T-helper 1 cell treated with Interleukin-12 subunit alpha and Interleukin-12 subunit beta and Interleukin-4 antibody, amounts not matched to agents 30 μg/mL and 1 μg/mL, for 36 hours (primary cell): Measurements from ENCODE around the gene GRIFIN.

ENCODE experiments used
- H3K27ac Mint-ChIP-seq: one replicate; pipeline ENCODE4 v1.8.0; 2021; ENCODE audit warnings: mild to moderate bottlenecking, mixed read lengths
- H3K27me3 Mint-ChIP-seq: one replicate; pipeline ENCODE4 v1.8.0; 2021; ENCODE audit warnings: low read depth, mixed read lengths
- H3K36me3 Mint-ChIP-seq: one replicate; pipeline ENCODE4 v1.8.0; 2021; ENCODE audit warnings: low read depth, mixed read lengths
- H3K4me1 Mint-ChIP-seq: one replicate; pipeline ENCODE4 v1.8.0; 2021; ENCODE audit warnings: low read depth, mixed read lengths
- H3K4me3 Mint-ChIP-seq: one replicate; pipeline ENCODE4 v1.8.0; 2021; ENCODE audit warnings: mild to moderate bottlenecking, moderate library complexity, mixed read lengths
- H3K9me3 Mint-ChIP-seq: one replicate; pipeline ENCODE4 v1.8.0; 2021; ENCODE audit warnings: mixed read lengths

GRIFIN gene

DNA sequence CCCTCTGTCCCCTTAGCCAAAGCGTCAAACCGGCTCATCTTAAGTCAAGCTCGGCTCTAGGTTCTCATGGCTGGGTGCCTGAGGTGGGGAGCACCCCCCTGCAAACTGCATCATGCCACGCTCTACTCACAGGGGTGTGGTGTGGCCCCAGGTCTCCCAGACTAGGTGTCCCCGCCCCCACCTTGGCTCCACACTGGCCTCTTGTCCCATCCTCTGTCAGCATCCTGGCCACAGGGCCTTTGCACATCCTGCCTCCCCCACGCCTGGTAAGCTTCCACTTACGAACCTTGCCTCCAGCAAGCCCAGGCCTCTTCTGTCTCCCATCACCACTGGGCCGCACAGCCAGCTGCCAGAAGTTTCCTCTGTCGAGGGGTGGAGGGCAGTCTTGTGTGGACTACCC, 20.2 kb upstream of the GRIFIN start:
- H3K27me3 Mint-ChIP-seq, result peaks cover 5% of the 10 kb centered on the region
- H3K36me3 Mint-ChIP-seq, result no peaks in the 10 kb centered on the region
- H3K9me3 Mint-ChIP-seq, result no peaks in the 10 kb centered on the region
- H3K4me1 Mint-ChIP-seq, result no peaks in the 10 kb centered on the region
- H3K27ac Mint-ChIP-seq, result no peak overlapping the region
- H3K4me3 Mint-ChIP-seq, result no peak overlapping the region

GRCh38 chr7:2495418-2496299, 19.5 kb upstream of the GRIFIN start:
- Mint-ChIP-seq H3K4me1 (no peaks in the 10 kb centered on the region), H3K27me3 (peaks cover 3% of the 10 kb centered on the region), H3K4me3 (no peak overlapping the region), H3K36me3 (no peaks in the 10 kb centered on the region), H3K27ac (no peak overlapping the region), H3K9me3 (no peaks in the 10 kb centered on the region)

DNA sequence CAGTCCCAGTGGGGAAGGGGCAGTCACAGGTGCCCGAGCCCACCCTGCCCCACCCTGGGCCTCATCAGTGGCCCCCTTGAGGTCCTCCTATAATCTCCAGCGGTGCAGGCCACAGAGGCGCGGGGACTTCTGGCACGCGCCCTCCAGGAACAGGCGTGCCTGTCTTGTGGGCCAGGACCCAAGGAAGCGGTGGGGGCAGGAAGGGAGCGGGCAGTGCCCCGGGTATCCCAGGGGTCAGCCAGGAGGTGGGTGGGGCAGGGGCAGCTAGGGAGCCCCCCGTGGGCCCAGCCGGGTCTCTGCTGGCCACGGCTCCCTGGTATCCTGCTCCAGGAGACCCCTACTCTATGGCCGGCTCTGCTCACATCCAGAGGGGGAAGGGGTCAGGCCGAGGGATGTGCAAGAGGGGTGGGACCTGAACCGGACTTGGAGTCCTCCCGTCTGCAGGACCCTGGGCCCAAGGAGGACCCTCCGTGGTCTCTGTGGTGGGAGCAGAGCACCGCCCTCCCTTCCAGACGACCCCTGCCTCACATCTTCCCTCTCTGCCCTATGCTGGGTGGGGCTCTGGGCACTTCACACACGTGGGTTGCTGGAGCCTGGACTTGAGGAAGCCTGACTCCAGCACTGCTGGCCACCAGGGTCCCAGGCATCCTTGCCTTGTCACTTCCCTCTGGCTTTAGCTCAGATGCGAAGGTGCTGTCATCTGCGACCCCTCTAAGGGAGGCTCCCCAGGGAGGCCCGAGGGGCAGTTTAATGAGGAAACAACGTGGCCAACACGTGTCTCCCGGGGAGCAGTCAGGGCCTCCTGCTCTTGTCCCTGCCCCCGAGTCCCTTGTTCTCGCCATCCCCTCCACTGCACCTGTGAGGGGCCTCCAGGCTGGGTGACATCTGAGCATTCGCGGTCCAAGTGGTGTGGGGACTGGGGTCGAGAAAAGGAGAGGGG, 18.3 kb upstream of the GRIFIN start:
- Mint-ChIP-seq H3K27me3 (no peaks in the 10 kb centered on the region), H3K27ac (no peak overlapping the region), H3K4me3 (no peak overlapping the region), H3K4me1 (no peaks in the 10 kb centered on the region), H3K9me3 (no peaks in the 10 kb centered on the region), H3K36me3 (no peaks in the 10 kb centered on the region)

GRCh38 chr7:2493205-2494164, 17.3 kb upstream of the GRIFIN start:
- H3K4me3 Mint-ChIP-seq, result no peak overlapping the region
- no peaks in the 10 kb centered on the region for H3K4me1 Mint-ChIP-seq
- H3K9me3 Mint-ChIP-seq, result no peaks in the 10 kb centered on the region
- no peaks in the 10 kb centered on the region for H3K36me3 Mint-ChIP-seq
- no peaks in the 10 kb centered on the region for H3K27me3 Mint-ChIP-seq
- no peak overlapping the region for H3K27ac Mint-ChIP-seq

DNA sequence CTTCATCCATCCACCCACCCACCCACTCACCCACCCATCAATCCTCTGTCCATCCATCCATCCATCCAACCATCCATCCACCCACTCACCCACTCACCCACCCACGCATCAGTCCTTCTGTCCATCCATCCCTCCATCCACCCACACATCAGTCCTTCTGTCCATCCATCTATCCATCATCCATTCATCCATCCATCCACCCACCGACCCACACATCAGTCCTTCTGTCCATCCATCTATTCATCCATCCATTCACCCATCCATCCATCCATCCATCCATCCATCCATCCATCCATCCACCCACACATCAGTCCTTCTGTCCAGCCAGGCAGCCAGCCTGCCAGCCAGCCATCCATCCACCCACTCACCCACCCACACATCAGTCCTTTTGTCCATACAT, 15.8 kb upstream of the GRIFIN start:
- H3K9me3 Mint-ChIP-seq, result no peaks in the 10 kb centered on the region
- H3K4me1 Mint-ChIP-seq, result no peaks in the 10 kb centered on the region
- no peaks in the 10 kb centered on the region for H3K27me3 Mint-ChIP-seq
- no peak overlapping the region for H3K27ac Mint-ChIP-seq
- H3K4me3 Mint-ChIP-seq, result no peak overlapping the region
- H3K36me3 Mint-ChIP-seq, result no peaks in the 10 kb centered on the region

DNA sequence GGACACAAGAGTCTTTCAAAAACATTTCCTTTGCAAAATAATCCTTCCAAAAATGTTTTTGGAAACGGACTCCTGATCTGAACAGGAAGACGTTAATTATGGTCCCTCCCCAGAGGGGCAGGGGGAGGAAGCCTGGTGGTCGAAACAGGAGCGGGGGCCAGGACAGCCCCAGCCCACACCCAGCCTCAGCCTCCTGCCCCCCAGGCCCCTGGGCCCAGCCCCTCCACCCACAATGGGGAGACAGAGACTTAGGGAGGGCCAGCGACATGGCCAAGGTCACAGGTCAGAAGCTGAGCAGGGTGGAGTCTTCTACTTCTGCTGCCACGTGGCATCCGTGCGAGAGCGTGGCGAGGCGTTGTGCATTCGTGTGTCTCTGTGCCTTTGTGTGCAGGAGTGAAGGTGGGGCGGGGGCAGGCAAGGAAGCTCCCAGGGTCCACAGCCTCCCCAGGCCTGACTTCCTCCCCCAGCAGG, 14.0 kb upstream of the GRIFIN start:
- Mint-ChIP-seq H3K4me3 (no peak overlapping the region), H3K27me3 (no peaks in the 10 kb centered on the region), H3K27ac (no peak overlapping the region), H3K9me3 (no peaks in the 10 kb centered on the region), H3K36me3 (no peaks in the 10 kb centered on the region), H3K4me1 (no peaks in the 10 kb centered on the region)

GRCh38 chr7:2488681-2489080, 12.5 kb upstream of the GRIFIN start:
- no peak overlapping the region for H3K4me3 Mint-ChIP-seq
- H3K9me3 Mint-ChIP-seq, result no peaks in the 10 kb centered on the region
- H3K36me3 Mint-ChIP-seq, result no peaks in the 10 kb centered on the region
- no peaks in the 10 kb centered on the region for H3K27me3 Mint-ChIP-seq
- H3K4me1 Mint-ChIP-seq, result no peaks in the 10 kb centered on the region
- H3K27ac Mint-ChIP-seq, result no peak overlapping the region

DNA sequence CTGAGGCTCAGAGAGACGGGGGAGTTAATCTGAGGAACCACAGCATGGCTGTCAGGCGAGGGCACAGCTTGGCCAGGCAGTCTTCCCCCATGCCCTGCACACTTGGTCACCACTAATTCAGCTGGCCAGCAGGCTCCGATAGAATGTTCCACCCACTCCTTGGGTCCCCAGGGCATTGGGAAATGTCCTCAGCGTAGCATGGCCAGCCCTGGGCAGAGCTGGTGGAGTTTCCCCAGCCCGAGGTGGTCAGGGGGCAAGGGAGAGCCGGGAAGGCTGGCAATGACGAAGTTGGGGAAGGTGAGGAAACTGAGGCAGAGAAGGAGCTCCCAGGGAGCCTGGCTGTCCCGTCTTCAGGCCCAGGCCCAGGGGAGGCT, 12.1 kb upstream of the GRIFIN start:
- H3K27ac Mint-ChIP-seq, result no peak overlapping the region
- no peaks in the 10 kb centered on the region for H3K27me3 Mint-ChIP-seq
- H3K4me3 Mint-ChIP-seq, result no peak overlapping the region
- H3K9me3 Mint-ChIP-seq, result no peaks in the 10 kb centered on the region
- H3K36me3 Mint-ChIP-seq, result no peaks in the 10 kb centered on the region
- no peaks in the 10 kb centered on the region for H3K4me1 Mint-ChIP-seq

- no peak overlapping the region for H3K4me3 Mint-ChIP-seq
- H3K27ac Mint-ChIP-seq, result no peak overlapping the region
- H3K27me3 Mint-ChIP-seq, result no peaks in the 10 kb centered on the region
- peaks cover 5% of the 10 kb centered on the region for H3K9me3 Mint-ChIP-seq
- no peaks in the 10 kb centered on the region for H3K4me1 Mint-ChIP-seq
- H3K36me3 Mint-ChIP-seq, result no peaks in the 10 kb centered on the region
Observed at GRCh38 chr7:2487586-2488271, 11.5 kb upstream of the GRIFIN start.

- H3K4me1 Mint-ChIP-seq, result no peaks in the 10 kb centered on the region
- H3K27me3 Mint-ChIP-seq, result no peaks in the 10 kb centered on the region
- H3K9me3 Mint-ChIP-seq, result peaks cover 6% of the 10 kb centered on the region
- H3K4me3 Mint-ChIP-seq, result no peak overlapping the region
- no peak overlapping the region for H3K27ac Mint-ChIP-seq
- no peaks in the 10 kb centered on the region for H3K36me3 Mint-ChIP-seq
Observed at GRCh38 chr7:2484868-2485267, 8.7 kb upstream of the GRIFIN start.

GRCh38 chr7:2483494-2483893, 7.3 kb upstream of the GRIFIN start:
- Mint-ChIP-seq H3K27ac (no peak overlapping the region), H3K36me3 (no peaks in the 10 kb centered on the region), H3K4me3 (no peak overlapping the region)

DNA sequence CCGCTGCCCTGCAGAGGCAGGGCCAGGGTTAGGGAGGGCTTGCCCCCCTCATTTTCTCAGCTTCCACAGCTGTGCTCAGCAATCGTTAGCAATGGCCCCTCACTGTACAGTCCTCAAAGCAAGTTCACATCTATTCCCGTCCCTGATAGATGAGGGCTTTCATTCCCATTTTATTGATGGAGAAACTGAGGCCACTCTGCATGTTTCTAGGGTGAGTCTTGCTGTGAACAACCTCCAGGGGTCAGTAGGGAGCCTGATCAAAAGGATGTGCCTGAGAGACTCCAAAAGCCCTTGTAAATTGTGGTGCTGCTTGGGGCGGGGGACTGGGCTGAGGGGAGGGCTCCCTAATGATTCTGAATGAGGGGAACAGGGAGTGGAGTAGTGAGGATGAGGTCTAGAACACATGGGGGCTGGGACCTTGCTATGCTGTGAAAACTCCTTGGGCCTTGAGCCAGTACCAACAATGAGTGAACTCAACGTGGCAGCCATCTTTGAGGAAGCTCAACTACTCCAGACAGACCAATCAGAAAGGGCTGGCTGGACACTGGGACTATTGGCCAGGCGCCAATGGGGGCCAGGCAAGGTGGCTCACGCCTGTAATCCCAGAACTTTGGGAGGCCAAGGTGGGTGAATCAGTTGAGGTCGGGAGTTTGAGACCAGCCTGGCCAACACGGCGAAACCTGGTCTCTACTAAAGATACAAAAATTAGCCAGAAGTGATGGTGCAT, 6.7 kb upstream of the GRIFIN start:
- Mint-ChIP-seq H3K27ac (no peak overlapping the region), H3K4me1 (no peaks in the 10 kb centered on the region)

More at GRCh38 chr7:2483494-2483893, 7.3 kb upstream of the GRIFIN start:
- Mint-ChIP-seq H3K4me1 (no peaks in the 10 kb centered on the region), H3K9me3 (peaks cover 6% of the 10 kb centered on the region), H3K27me3 (no peaks in the 10 kb centered on the region)

GRCh38 chr7:2481195-2481594, 5.0 kb upstream of the GRIFIN start:
- H3K27me3 Mint-ChIP-seq, result no peaks in the 10 kb centered on the region
- H3K4me3 Mint-ChIP-seq, result no peak overlapping the region
- H3K4me1 Mint-ChIP-seq, result no peaks in the 10 kb centered on the region
- H3K9me3 Mint-ChIP-seq, result peaks cover 6% of the 10 kb centered on the region
- H3K36me3 Mint-ChIP-seq, result no peaks in the 10 kb centered on the region
- H3K27ac Mint-ChIP-seq, result no peak overlapping the region

More for the DNA sequence above, 6.7 kb upstream of the GRIFIN start:
- no peak overlapping the region for H3K4me3 Mint-ChIP-seq
- H3K9me3 Mint-ChIP-seq, result peaks cover 6% of the 10 kb centered on the region
- no peaks in the 10 kb centered on the region for H3K27me3 Mint-ChIP-seq
- H3K36me3 Mint-ChIP-seq, result no peaks in the 10 kb centered on the region
